Endothelial cell of umbilical vein (primary cell): ENCODE results near the gene RABGAP1.
A peak's percentile ranks its signal among the peaks of the same experiment; 100 is the strongest.

Experiments used
- EZH2 ChIP-seq: IDR thresholded peaks from 2 replicates; pipeline ENCODE4 v1.6.1; 2012; ENCODE audit warnings: borderline replicate concordance, low read depth, mild to moderate bottlenecking, moderate library complexity, low read length, inconsistent platforms; ENCODE audit not compliant: severe bottlenecking
- POLR2AphosphoS5 ChIP-seq: IDR thresholded peaks from 2 replicates; pipeline ENCODE4 v1.6.1; 2012; ENCODE audit warnings: low read depth, mild to moderate bottlenecking, control low read depth, low read length, moderate library complexity; ENCODE audit not compliant: insufficient read depth
- TF ChIP-seq, protein P1 (sequence below), 2 donors: IDR thresholded peaks; 1 replicate in 1 of 2; 2 replicates in 1 of 2; pipeline ENCODE4 v1.5.1; 2011; ENCODE audit warnings: low read length in 2 of 2, mild to moderate bottlenecking in 2 of 2, moderate library complexity in 2 of 2, control low read depth in 1 of 2, inconsistent platforms in 1 of 2, low read depth in 1 of 2; ENCODE audit not compliant: insufficient read depth in 1 of 2; ENCODE audit errors: extremely low read depth in 1 of 2

DNA sequence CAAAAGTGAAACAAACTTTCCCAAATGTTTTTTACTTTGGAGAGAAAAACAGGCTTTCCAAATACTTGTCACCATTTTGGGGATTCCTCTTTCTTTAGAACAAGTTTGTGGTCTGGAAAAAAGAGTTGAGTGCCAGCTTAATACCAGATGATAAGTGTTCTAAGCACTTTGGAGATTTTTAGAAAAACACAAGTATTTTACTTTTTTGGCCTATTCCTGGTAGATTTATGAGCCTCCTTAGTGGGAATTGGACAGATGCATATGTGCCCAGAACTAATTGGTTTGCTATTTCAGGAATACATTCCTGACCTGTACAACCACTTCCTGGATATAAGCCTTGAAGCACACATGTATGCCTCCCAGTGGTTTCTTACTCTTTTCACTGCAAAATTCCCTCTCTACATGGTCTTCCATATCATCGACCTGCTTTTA lies 133.2 kb downstream of the RABGAP1 start:
- TF ChIP-seq POLR2AphosphoS5 (no peak), EZH2 (no peak)
- TF ChIP-seq, protein P1, sequence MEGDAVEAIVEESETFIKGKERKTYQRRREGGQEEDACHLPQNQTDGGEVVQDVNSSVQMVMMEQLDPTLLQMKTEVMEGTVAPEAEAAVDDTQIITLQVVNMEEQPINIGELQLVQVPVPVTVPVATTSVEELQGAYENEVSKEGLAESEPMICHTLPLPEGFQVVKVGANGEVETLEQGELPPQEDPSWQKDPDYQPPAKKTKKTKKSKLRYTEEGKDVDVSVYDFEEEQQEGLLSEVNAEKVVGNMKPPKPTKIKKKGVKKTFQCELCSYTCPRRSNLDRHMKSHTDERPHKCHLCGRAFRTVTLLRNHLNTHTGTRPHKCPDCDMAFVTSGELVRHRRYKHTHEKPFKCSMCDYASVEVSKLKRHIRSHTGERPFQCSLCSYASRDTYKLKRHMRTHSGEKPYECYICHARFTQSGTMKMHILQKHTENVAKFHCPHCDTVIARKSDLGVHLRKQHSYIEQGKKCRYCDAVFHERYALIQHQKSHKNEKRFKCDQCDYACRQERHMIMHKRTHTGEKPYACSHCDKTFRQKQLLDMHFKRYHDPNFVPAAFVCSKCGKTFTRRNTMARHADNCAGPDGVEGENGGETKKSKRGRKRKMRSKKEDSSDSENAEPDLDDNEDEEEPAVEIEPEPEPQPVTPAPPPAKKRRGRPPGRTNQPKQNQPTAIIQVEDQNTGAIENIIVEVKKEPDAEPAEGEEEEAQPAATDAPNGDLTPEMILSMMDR (IDR thresholded peaks at IDR 0.05; ENCODE audit: extremely low read depth in 1 of 2, insufficient read depth in 1 of 2, low read depth in 1 of 2, low read length in 2 of 2), result peak in 1 of 2 donors; percentile 7
